Lower leg skin (tissue), 3 donors: ENCODE results near the gene SUMO4.

ENCODE experiments used
- POLR2A ChIP-seq, 2 donors: fragments of 450-650 bp; IDR thresholded peaks; one replicate each; pipeline ENCODE4 v1.6.1; 2016 to 2017; ENCODE audit warnings: antibody characterized with exemption in 2 of 2, mild to moderate bottlenecking in 1 of 2, moderate library complexity in 1 of 2
- TF ChIP-seq, protein P1 (sequence below), 3 donors: fragments of 450-650 bp; IDR thresholded peaks; one replicate each; pipeline ENCODE4 v1.5.1; 2016; ENCODE audit warnings: antibody characterized with exemption in 3 of 3, mild to moderate bottlenecking in 3 of 3, moderate library complexity in 2 of 3

GRCh38 chr6:149405823-149406765 is 6.0 kb downstream of the SUMO4 start:
- TF ChIP-seq, protein P1, sequence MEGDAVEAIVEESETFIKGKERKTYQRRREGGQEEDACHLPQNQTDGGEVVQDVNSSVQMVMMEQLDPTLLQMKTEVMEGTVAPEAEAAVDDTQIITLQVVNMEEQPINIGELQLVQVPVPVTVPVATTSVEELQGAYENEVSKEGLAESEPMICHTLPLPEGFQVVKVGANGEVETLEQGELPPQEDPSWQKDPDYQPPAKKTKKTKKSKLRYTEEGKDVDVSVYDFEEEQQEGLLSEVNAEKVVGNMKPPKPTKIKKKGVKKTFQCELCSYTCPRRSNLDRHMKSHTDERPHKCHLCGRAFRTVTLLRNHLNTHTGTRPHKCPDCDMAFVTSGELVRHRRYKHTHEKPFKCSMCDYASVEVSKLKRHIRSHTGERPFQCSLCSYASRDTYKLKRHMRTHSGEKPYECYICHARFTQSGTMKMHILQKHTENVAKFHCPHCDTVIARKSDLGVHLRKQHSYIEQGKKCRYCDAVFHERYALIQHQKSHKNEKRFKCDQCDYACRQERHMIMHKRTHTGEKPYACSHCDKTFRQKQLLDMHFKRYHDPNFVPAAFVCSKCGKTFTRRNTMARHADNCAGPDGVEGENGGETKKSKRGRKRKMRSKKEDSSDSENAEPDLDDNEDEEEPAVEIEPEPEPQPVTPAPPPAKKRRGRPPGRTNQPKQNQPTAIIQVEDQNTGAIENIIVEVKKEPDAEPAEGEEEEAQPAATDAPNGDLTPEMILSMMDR (IDR thresholded peaks at IDR 0.05): no peak
- no peak for TF ChIP-seq POLR2A (IDR thresholded peaks at IDR 0.05)
